KG1 (cell line): ENCODE data around the gene ROS1.
"Not testable (repeated sequence)": the region's sequence is repeated elsewhere in the genome, so short reads cannot be mapped to it uniquely, and the experiment has no call there.

Source experiments
- DNase-seq: peaks from one replicate; lab custom pipeline; 2025; lab: John Stamatoyannopoulos, UW

ROS1 gene

DNA sequence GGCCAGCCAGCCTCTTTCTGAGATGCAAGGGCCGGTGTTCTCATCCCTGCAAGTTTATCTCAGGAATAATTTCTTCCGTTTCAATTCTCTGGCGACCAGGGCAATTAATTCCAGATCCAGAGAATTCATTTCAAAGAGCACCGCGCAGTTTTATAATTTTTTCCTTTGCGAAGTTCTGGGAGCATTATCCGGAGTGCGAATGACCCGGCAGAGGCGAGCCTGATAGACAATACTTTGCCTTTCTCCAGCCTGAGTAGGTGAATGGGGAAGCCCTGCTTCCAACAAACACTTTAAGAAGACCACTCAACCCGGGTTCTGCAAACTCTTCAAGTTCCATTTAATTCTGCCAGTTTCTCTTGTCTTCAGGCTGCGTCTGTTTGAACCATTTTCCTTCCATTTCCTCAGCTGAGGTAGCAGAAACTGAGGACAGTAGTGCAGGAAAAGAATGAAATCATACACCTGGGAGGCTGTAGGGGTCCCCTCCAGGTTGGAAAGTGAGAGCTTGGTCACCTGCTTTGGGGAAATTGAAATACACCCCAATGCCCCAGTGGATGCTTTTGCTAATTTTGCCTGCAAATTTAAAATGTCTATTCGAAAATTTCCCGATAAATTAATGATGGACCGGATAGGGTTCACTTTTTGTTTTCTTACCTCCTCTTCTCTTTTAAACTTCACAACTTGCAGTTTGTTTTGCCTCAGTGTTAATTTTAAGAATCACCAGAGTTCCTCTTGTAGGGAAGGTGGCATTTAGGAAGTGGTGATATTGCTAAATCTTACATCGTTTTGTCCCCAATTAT lies 159.3 kb downstream of the ROS1 start:
- no peak for DNase-seq

DNA sequence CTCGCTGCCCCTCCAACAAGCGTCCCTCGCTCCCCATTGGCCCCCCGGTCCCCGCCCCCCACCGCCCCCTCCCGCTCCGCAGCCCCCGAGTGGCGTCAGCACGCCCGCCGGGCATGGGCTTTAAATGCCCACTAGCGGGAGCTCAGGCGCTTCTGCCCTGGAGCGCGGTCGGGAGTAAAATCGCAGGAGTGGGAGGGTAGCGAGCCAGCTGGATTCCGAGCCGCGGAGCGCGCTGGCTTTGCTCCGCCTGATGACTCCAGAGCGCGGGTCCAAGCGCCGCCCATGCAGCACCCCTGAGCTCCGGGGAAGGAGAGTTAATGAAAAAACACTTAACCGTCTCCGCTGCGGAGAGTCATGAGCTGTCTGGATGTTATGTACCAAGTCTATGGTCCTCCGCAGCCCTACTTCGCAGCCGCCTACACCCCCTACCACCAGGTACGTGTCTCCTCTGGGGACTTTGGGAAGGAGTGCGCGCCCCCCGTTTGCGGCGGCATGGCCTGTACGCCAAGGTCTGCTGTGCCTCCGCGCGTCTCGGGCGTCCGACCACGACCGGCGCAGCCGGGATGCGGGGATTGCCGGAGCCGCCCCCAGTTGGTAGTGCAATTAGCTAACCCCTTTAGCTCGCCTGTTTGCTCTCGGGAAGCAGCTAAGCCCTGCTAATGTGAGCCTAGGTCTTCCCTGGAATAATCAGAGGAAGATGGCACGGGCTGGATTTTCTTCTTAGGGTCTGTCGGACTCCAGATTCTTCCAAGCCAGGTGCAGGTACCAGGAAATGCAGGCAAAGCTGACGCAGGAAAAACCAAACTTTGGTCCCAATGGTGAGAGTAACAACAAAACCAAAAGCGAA lies 160.1 kb downstream of the ROS1 start, which contains the start of gene VGLL2:
VGLL2 (plus strand) TSS at position 149 of the 847 bp plus-strand sequence; CDS start at position 355, 206 bp downstream.
- DNase-seq, result no peak

DNA sequence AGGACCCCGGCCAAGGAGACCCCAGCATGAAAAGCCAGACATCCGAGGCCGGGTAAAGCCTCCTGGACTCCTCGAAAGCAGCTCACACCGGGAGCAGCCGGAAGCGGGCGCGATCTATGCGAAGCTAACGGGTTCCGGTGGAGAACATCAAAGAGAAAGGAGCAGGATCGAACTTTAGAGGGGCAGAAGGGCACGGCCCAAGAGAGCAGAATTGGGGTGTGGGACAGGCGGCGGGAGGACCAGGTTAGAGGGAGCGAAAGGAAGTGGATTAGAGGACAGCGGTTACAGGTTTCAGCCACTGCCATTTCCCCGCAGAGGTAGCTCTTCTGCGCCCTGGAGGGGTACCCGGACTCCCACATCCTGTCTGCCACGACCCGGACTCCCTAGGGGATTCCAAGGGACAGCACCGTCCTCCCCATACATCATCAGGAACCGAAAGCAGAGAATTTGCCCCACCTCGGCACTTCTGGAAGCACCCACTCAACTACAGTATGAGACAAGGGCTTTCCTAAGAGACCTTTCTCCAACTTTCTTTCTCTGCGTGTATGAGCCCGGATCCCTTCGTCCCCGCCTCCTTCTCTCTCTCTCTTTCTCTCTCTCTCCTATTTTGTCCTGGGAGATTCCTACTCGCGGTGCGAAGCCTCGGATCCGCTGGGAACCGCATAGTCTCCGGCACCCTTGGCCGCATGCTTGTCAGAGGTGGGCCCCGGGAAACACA lies 160.9 kb downstream of the ROS1 start:
- DNase-seq, result no peak

DNA sequence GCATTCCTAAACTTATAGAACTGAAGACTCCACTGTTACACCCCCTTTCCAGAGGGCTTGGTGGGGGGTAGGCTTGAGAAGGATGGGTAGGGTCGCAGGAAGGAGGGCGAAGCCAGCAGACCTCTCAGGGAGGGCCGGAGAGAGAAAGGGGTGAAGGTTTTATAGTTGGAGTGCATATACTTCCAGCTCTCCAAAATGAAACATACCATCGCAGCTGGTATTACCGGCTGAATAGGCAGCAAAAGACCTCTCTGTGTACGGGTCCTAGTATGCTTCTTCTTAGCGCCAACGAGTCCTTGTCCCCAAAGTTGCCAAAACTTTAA lies 161.4 kb downstream of the ROS1 start:
- no peak for DNase-seq

DNA sequence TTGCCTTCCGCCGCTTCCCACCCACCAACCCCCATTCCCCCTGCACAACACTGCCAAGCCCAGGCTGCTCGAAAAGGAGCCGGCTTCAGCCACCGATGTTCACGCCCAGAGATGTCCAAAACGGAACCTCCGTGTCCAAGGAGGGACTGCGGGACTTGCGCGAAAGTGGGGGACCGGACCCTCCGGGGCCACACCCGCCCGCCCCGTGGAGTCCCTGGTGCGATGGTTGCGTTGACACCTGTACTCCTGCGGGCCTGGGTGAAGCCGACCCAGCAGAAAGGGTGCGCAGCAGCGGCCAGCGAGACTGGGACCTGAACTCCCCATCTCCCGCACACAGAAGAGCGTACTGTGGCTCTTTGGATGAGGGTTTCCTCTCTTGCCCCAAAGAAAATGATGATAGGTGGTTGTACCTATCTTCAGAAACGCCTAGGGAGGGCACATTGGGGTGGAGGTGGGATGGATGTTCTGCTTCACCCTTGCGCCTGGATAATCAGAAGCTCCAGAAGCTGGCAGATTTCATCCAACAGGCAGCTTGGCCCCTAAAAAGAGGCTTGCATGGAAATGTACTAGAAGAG lies 162.3 kb downstream of the ROS1 start:
- DNase-seq, result no peak

DNA sequence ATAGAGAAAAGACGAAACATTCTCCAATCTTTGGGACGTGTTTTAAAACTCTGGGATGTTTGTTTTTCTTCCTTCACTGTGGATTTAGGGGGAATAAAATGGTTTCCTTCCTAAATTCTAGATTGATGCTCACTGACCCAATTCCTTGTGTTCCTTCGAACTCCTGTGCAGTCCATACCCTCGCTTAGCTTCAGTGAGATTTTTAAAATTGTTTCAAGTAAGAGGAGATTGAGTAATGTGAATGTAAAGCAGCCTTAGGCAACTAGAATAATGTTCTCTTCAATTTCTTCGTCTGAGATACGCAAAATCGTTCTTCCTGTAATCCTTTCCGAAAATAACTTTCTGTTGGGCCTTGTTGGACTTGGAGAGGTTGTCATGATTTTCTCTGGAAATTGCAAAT lies 162.9 kb downstream of the ROS1 start:
- no peak for DNase-seq

DNA sequence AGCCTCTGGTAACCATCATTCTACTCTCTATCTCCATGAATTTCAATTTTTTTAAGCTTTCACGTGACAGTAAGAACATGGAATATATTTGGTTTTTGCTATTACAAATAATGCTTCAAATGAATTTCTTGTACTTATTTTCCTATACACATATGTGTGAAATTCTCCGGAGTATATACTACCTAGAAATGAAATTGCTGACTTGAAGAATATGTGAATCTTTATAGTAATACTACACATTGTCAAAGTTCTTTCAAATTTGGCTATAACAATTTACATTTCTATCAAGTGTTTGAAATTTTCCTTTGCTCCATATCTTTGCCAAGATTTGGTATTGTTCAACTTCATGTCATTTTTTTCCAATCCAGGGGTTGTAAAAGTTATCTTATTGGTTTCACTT lies 172.0 kb downstream of the ROS1 start:
- DNase-seq, result no peak

DNA sequence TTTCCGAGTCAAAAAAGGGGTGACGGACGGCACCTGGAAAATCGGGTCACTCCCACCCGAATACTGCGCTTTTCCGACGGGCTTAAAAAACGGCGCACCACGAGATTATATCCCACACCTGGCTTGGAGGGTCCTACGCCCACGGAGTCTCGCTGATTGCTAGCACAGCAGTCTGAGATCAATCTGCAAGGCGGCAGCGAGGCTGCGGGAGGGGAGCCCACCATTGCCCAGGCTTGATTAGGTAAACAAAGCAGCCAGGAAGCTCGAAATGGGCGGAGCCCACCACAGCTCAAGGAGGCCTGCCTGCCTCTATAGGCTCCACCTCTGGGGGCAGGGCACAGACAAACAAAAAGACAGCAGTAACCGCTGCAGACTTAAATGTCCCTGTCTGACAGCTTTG lies 180.8 kb downstream of the ROS1 start:
- not testable (repeated sequence) for DNase-seq

DNA sequence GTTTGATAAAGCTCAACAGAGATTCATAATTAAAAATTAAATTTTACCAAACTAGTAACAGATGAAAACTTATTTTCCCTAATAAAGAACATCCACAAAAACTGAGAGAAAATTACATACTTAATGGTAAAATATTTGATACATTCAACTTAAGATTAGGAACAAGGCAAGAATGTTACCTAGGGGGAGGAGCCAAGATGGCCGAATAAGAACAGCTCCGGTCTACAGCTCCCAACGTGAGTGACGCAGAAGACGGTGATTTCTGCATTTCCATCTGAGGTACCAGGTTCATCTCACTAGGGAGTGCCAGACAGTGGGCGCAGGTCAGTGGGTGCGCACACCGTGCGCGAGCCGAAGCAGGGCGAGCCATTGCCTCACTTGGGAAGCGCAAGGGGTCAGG lies 181.2 kb downstream of the ROS1 start:
- not testable (repeated sequence) for DNase-seq
